ENCODE results near the gene SLC4A2.

The SLC4A2 gene

GRCh38 chr7:151118108-151119054 lies 59.0 kb downstream of the SLC4A2 start:
- no peak for DNase-seq

GRCh38 chr7:151119055-151119415 lies 59.6 kb downstream of the SLC4A2 start:
- no peak for DNase-seq

GRCh38 chr7:151119902-151120301 lies 60.5 kb downstream of the SLC4A2 start:
- DNase-seq = no peak

GRCh38 chr7:151120896-151121295 lies 61.5 kb downstream of the SLC4A2 start:
- no peak for DNase-seq

GRCh38 chr7:151121380-151122170 lies 62.2 kb downstream of the SLC4A2 start:
- no peak for DNase-seq

GRCh38 chr7:151122276-151122675 lies 62.9 kb downstream of the SLC4A2 start:
- DNase-seq = no peak

- no peak for DNase-seq
These were observed 63.4 kb downstream of the SLC4A2 start for GRCh38 chr7:151122796-151123157.

- DNase-seq = no peak
These were observed 63.9 kb downstream of the SLC4A2 start for GRCh38 chr7:151123158-151123821.

GRCh38 chr7:151123822-151124464 lies 64.6 kb downstream of the SLC4A2 start:
- DNase-seq = peak; percentile 59

- DNase-seq = no peak
These were observed 65.1 kb downstream of the SLC4A2 start for GRCh38 chr7:151124481-151124880.

GRCh38 chr7:151124899-151125399 lies 65.6 kb downstream of the SLC4A2 start:
- DNase-seq = no peak

- no peak for DNase-seq
These were observed 66.1 kb downstream of the SLC4A2 start for GRCh38 chr7:151125470-151125845.

GRCh38 chr7:151125846-151126481 lies 66.6 kb downstream of the SLC4A2 start:
- no peak for DNase-seq
